ENCODE measurements around the gene NR1D2. TPM values are rescaled to one million over a fixed set of nuclear protein-coding genes. Genes with fewer than 3 reads are reported as not detected.
A peak's percentile ranks its signal among the peaks of the same experiment; 100 is the strongest.

Gene NR1D2
- total and polyA plus RNA-seq, 2 of the 13 experiments (the other 11 are each of a cell fraction or from before 2014, with no cell fraction given), result 5.3 to 8.1 TPM

DNA sequence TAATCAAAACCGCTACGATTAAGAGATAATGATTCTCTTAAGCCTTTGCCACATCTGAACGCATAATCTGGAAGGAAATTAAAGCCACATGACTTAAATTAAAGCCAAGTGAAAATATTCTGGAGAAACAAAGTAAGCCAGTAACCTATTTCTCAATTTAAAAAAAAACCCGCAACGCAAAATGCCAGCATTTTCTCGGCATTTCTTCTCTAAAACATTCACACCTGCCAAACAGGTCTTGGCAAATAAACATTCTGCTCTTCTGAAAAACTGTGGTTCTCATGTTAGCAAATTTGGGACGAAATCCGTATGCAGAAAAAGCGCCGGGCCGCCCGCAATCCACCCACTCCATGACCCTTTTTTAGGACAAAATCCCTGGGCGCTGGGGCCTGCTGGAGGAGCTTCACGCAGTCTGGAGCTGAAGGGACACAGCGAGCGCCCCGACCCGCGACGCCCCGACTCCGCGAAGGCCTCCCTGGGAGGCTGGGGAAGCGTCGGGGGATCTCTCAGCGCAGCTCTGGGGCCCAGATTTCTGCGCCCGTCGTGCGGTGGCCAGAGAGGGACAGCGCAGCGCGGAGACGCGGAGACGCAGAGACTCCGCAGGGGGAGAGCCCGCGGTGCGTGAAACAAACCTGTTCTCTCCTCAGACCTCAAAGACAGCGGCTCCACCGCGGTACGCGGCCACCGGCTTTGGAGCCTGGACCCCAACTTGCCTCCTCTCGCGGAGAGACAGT is 28.8 kb upstream of the NR1D2 start (continued):
- TF ChIP-seq, protein P1, sequence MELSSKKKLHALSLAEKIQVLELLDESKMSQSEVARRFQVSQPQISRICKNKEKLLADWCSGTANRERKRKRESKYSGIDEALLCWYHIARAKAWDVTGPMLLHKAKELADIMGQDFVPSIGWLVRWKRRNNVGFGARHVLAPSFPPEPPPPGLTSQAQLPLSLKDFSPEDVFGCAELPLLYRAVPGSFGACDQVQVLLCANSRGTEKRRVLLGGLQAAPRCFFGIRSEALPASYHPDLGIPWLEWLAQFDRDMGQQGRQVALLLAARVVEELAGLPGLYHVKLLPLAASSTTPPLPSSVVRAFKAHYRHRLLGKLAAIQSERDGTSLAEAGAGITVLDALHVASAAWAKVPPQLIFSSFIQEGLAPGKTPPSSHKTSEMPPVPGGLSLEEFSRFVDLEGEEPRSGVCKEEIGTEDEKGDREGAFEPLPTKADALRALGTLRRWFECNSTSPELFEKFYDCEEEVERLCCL (CRISPR knock-in tag; IDR thresholded peaks at IDR 0.05; ENCODE audit: borderline replicate concordance), result no peak
- no peak for TF ChIP-seq NFIB (CRISPR knock-in tag; IDR thresholded peaks at IDR 0.05; ENCODE audit: borderline replicate concordance)
- no peak for TF ChIP-seq THAP11 (CRISPR knock-in tag; IDR thresholded peaks at IDR 0.05)
- no peak for TF ChIP-seq PCBP2 (optimal IDR thresholded peaks at IDR 0.05; ENCODE audit: low read depth, low read length, poor library complexity, severe bottlenecking)
- TF ChIP-seq TCF7 (IDR thresholded peaks at IDR 0.05; ENCODE audit: low read depth), result no peak
- no peak for TF ChIP-seq MEF2D (CRISPR knock-in tag; IDR thresholded peaks at IDR 0.05)
- TF ChIP-seq, protein P2, sequence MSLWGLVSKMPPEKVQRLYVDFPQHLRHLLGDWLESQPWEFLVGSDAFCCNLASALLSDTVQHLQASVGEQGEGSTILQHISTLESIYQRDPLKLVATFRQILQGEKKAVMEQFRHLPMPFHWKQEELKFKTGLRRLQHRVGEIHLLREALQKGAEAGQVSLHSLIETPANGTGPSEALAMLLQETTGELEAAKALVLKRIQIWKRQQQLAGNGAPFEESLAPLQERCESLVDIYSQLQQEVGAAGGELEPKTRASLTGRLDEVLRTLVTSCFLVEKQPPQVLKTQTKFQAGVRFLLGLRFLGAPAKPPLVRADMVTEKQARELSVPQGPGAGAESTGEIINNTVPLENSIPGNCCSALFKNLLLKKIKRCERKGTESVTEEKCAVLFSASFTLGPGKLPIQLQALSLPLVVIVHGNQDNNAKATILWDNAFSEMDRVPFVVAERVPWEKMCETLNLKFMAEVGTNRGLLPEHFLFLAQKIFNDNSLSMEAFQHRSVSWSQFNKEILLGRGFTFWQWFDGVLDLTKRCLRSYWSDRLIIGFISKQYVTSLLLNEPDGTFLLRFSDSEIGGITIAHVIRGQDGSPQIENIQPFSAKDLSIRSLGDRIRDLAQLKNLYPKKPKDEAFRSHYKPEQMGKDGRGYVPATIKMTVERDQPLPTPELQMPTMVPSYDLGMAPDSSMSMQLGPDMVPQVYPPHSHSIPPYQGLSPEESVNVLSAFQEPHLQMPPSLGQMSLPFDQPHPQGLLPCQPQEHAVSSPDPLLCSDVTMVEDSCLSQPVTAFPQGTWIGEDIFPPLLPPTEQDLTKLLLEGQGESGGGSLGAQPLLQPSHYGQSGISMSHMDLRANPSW (CRISPR knock-in tag; IDR thresholded peaks at IDR 0.05; ENCODE audit: borderline replicate concordance), result no peak
- no peak for TF ChIP-seq NFYC (CRISPR knock-in tag; IDR thresholded peaks at IDR 0.05)
- no peak for TF ChIP-seq SYNCRIP (IDR thresholded peaks at IDR 0.05; ENCODE audit: insufficient read depth, low read depth, low read length)
- no peak for TF ChIP-seq SP4 (CRISPR knock-in tag; IDR thresholded peaks at IDR 0.05)
- TF ChIP-seq, protein P3, sequence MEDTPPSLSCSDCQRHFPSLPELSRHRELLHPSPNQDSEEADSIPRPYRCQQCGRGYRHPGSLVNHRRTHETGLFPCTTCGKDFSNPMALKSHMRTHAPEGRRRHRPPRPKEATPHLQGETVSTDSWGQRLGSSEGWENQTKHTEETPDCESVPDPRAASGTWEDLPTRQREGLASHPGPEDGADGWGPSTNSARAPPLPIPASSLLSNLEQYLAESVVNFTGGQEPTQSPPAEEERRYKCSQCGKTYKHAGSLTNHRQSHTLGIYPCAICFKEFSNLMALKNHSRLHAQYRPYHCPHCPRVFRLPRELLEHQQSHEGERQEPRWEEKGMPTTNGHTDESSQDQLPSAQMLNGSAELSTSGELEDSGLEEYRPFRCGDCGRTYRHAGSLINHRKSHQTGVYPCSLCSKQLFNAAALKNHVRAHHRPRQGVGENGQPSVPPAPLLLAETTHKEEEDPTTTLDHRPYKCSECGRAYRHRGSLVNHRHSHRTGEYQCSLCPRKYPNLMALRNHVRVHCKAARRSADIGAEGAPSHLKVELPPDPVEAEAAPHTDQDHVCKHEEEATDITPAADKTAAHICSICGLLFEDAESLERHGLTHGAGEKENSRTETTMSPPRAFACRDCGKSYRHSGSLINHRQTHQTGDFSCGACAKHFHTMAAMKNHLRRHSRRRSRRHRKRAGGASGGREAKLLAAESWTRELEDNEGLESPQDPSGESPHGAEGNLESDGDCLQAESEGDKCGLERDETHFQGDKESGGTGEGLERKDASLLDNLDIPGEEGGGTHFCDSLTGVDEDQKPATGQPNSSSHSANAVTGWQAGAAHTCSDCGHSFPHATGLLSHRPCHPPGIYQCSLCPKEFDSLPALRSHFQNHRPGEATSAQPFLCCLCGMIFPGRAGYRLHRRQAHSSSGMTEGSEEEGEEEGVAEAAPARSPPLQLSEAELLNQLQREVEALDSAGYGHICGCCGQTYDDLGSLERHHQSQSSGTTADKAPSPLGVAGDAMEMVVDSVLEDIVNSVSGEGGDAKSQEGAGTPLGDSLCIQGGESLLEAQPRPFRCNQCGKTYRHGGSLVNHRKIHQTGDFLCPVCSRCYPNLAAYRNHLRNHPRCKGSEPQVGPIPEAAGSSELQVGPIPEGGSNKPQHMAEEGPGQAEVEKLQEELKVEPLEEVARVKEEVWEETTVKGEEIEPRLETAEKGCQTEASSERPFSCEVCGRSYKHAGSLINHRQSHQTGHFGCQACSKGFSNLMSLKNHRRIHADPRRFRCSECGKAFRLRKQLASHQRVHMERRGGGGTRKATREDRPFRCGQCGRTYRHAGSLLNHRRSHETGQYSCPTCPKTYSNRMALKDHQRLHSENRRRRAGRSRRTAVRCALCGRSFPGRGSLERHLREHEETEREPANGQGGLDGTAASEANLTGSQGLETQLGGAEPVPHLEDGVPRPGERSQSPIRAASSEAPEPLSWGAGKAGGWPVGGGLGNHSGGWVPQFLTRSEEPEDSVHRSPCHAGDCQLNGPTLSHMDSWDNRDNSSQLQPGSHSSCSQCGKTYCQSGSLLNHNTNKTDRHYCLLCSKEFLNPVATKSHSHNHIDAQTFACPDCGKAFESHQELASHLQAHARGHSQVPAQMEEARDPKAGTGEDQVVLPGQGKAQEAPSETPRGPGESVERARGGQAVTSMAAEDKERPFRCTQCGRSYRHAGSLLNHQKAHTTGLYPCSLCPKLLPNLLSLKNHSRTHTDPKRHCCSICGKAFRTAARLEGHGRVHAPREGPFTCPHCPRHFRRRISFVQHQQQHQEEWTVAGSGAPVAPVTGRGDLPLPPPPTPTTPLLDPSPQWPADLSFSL (CRISPR knock-in tag; IDR thresholded peaks at IDR 0.05), result no peak
- TF ChIP-seq ZNF34 (CRISPR knock-in tag; IDR thresholded peaks at IDR 0.05; ENCODE audit: borderline replicate concordance), result peak; percentile 75; the same call in 1 of the 2 replicates
- TF ChIP-seq JARID2 (CRISPR knock-in tag; IDR thresholded peaks at IDR 0.05; ENCODE audit: insufficient replicate concordance), result no peak
- TF ChIP-seq, protein P4, sequence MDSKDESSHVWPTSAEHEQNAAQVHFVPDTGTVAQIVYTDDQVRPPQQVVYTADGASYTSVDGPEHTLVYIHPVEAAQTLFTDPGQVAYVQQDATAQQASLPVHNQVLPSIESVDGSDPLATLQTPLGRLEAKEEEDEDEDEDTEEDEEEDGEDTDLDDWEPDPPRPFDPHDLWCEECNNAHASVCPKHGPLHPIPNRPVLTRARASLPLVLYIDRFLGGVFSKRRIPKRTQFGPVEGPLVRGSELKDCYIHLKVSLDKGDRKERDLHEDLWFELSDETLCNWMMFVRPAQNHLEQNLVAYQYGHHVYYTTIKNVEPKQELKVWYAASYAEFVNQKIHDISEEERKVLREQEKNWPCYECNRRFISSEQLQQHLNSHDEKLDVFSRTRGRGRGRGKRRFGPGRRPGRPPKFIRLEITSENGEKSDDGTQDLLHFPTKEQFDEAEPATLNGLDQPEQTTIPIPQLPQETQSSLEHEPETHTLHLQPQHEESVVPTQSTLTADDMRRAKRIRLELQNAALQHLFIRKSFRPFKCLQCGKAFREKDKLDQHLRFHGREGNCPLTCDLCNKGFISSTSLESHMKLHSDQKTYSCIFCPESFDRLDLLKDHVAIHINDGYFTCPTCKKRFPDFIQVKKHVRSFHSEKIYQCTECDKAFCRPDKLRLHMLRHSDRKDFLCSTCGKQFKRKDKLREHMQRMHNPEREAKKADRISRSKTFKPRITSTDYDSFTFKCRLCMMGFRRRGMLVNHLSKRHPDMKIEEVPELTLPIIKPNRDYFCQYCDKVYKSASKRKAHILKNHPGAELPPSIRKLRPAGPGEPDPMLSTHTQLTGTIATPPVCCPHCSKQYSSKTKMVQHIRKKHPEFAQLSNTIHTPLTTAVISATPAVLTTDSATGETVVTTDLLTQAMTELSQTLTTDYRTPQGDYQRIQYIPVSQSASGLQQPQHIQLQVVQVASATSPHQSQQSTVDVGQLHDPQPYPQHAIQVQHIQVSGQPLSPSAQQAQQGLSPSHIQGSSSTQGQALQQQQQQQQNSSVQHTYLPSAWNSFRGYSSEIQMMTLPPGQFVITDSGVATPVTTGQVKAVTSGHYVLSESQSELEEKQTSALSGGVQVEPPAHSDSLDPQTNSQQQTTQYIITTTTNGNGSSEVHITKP (CRISPR knock-in tag; IDR thresholded peaks at IDR 0.05; ENCODE audit: low read depth), result no peak

Data from HepG2 (cell line).